DND-41 (cell line): ENCODE results near the gene CTXND2.

Source experiments
- CTCF ChIP-seq: IDR thresholded peaks from 2 replicates; pipeline ENCODE4 v1.5.1; 2012; ENCODE audit warnings: borderline replicate concordance, low read length, moderate library complexity, mild to moderate bottlenecking; ENCODE audit not compliant: poor library complexity, severe bottlenecking; ENCODE audit errors: extremely low read depth
- EZH2 ChIP-seq: IDR thresholded peaks from 3 replicates; pipeline ENCODE4 v1.6.1; 2012; ENCODE audit warnings: borderline replicate concordance, low read depth, mild to moderate bottlenecking, moderate library complexity, low read length, inconsistent platforms; ENCODE audit not compliant: severe bottlenecking

DNA sequence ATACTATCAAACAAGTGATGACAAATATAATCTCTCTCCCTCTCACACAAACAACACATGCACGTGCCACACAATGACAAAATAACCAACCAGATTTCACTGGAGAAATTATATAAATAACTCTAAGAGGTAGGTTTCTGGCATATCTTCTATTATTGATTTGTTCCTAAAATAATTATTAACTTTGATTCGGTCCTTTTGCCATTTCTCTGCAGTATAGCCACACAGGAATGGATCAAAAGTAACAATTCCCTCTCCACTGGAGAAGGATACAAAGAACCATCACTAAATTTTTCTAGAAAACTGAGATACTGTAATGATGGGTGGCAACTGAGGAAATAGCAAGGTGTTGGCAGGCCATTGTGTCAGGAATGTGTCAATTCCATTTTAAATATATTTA is 44.0 kb upstream of the CTXND2 start:
- TF ChIP-seq CTCF: no peak
- TF ChIP-seq EZH2: no peak
